Bronchial epithelial cell (primary cell): ENCODE measurements around the gene ATF7. TPM values are rescaled to one million over a fixed set of nuclear protein-coding genes. Genes with fewer than 3 reads are reported as not detected.
A peak's percentile ranks its signal among the peaks of the same experiment; 100 is the strongest.
"Not testable (repeated sequence)": the region's sequence is repeated elsewhere in the genome, so short reads cannot be mapped to it uniquely, and the experiment has no call there.

ENCODE experiments used
- DNase-seq: peaks from one replicate; pipeline ENCODE4 v3.0.0-alpha.2; 2010; ENCODE audit warnings: low read depth
- FAIRE-seq: peaks from 2 replicates; lab custom pipeline; 2011; peaks lifted over from hg19 to GRCh38; lab: Jason Lieb, UNC
- H3K27me3 ChIP-seq: 2 replicates; pipeline ENCODE4 v1.5.1; 2011; ENCODE audit warnings: low read length; ENCODE audit not compliant: control insufficient read depth, insufficient read depth
- H3K36me3 ChIP-seq: 2 replicates; pipeline ENCODE4 v1.5.1; 2011; ENCODE audit warnings: low read length; ENCODE audit not compliant: control insufficient read depth, insufficient read depth
- H3K4me3 ChIP-seq: 2 replicates; pipeline ENCODE4 v1.5.1; 2011; ENCODE audit warnings: mild to moderate bottlenecking, low read depth, low read length, control low read depth
- total RNA-seq: library from RNA; depleted of rRNA; stranded (reverse); fragments of >200 nt; gene quantifications from 2 replicates; pipeline ENCODE4 v1.2.1, GENCODE V29; 2014
- TF ChIP-seq, protein P1 (sequence below): IDR thresholded peaks from 2 replicates; pipeline ENCODE4 v1.5.1; 2011; ENCODE audit warnings: mild to moderate bottlenecking, moderate library complexity, low read length, control low read depth, inconsistent platforms; ENCODE audit not compliant: insufficient read depth, severe bottlenecking

ATF7 gene
- total RNA-seq, 1 donor from 2014 or later = 5.3 TPM

DNA sequence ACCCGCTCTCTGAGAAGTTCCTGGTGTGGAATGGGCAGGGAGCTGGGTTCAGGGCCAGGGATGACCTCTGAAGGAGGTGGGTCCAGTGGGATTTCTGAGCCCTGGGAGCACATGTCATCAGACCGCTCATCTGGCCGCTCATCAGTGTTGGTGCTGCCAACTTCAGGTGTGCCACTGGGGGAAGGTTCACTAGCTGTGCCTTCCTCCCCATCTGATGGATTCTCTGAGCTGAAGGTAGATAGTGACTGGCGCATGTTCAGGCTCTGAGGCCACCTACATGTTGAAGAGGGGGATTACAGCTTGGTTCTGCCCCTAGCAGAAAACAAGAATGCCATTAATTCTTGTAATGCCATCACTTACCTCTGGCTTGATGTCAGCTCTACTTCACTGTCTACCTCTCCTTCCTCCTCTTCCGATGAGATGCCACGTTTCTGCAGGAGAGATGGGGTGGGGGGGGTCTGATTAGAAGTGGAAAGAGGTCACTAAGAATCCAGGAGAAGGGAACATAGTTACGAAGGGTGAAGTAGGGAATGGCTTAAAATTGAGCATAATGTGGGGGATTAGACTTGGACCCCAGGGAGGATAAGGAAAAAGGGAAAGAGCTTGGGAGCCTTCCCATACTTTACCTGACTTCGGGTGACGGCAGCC lies 144.1 kb downstream of the ATF7 start:
- no peak for FAIRE-seq
- H3K36me3 ChIP-seq = peaks cover 23% of the 10 kb centered on the region
- H3K4me3 ChIP-seq = no peak overlapping the region
- TF ChIP-seq, protein P1, sequence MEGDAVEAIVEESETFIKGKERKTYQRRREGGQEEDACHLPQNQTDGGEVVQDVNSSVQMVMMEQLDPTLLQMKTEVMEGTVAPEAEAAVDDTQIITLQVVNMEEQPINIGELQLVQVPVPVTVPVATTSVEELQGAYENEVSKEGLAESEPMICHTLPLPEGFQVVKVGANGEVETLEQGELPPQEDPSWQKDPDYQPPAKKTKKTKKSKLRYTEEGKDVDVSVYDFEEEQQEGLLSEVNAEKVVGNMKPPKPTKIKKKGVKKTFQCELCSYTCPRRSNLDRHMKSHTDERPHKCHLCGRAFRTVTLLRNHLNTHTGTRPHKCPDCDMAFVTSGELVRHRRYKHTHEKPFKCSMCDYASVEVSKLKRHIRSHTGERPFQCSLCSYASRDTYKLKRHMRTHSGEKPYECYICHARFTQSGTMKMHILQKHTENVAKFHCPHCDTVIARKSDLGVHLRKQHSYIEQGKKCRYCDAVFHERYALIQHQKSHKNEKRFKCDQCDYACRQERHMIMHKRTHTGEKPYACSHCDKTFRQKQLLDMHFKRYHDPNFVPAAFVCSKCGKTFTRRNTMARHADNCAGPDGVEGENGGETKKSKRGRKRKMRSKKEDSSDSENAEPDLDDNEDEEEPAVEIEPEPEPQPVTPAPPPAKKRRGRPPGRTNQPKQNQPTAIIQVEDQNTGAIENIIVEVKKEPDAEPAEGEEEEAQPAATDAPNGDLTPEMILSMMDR = peak; percentile 20
- no peak for DNase-seq
- no peaks in the 10 kb centered on the region for H3K27me3 ChIP-seq

DNA sequence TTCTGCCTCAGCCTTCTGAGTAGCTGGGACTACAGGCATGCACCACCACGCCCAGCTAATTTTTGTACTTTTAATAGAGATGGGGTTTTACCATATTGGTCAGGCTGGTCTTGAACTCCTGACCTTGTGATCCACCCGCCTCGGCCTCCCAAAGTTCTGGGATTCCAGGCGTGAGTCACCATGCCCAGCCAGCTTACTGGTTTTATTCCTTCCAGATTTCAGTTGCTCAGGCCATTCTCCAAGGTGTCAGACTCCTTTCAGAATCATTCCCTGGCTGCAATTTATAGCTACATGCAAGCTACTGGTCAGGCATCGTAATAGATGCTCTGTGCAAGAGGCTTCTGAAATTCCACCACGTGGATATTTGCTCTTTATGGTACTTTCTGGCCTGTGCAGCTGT lies 144.7 kb downstream of the ATF7 start:
- not testable (repeated sequence) for H3K27me3 ChIP-seq, H3K4me3 ChIP-seq, DNase-seq, FAIRE-seq
- peaks cover 26% of the 10 kb centered on the region for H3K36me3 ChIP-seq

DNA sequence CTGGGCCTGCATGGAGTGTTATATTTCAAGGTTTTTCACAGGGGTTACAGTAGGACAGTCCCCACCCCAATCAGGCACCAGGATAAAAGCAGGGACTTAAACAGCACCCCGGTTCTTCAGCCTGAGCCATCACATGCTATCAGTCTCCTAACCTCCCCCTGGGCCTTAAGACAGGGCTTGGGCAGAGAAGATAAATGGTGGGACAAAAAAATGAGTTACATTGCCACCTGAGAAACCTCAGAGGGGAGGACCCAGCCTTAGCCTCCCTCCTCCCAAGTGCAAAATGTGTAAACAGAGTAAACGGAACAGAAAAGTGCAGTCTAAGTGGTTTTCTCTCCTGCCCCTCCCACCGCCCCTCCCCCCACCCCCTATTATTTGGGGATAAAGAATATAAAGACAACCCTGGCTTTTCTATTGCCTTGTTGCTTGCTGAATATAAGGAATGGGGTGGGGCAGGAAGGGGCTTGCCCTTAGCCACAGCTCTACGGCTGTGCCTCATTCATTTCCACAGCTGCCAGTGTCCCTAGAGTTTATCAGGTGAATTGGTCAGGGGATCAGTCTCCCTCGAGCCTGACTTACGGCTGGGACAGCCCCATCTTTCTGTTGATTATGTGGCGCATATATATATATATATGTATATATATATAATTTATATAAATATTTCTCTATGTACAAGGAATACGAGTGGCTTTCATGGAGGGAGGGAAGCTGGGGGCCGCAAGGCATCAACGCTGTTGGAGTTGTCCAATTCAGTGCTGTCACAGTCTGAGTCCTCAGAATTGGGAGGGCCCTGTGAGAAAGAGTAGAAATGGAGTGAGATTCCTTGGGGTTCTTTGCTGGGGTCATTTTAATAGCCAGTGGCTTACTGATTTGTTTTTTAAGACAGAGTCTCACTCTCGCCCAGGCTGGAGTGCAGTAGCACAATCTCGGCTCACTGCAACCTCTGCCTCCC lies 145.4 kb downstream of the ATF7 start:
- DNase-seq (no peak), FAIRE-seq (no peak)
- Histone ChIP-seq H3K36me3 (peaks cover 30% of the 10 kb centered on the region), H3K4me3 (no peak overlapping the region), H3K27me3 (no peaks in the 10 kb centered on the region)
- TF ChIP-seq, protein P1 = no peak

DNA sequence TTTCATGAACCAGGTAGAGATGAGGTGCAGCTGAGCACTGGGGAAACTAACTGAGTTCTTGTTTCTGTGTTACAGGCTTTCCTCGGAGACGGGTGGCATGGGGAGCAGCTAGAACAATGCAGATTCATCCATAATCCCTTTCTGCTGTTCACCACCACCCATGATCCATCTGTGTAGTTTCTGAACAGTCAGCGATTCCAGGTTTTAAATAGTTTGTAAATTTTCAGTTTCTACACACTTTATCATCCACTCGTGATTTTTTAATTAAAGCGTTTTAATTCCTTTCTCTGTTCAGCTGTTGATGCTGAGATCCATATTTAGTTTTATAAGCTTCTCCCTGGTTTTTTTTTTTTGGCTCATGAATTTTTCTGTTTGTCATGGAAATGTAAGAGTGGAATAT lies 146.9 kb downstream of the ATF7 start:
- no peak for DNase-seq
- TF ChIP-seq, protein P1 = no peak
- FAIRE-seq = no peak
- H3K4me3 ChIP-seq = no peak overlapping the region
- H3K27me3 ChIP-seq = no peaks in the 10 kb centered on the region
- peaks cover 37% of the 10 kb centered on the region for H3K36me3 ChIP-seq

DNA sequence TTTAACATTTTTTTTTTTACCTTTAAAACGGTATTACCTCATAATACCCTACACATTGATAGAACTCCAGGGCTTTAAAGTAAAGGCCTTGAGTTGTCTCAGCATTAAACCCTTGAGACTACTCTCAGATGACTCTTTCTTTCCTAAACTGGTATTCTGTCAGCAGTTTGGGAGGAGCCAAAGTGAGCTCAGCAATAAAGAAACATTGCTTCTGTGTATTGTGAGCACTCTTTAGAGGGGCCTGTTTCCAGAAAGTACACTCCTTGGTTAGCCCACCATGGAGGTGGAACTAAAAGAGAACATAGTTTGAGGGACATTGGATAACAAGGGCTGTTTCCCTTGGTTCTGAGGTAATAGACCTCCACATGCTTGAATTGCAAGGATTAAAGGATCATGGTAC lies 147.3 kb downstream of the ATF7 start:
- no peak for DNase-seq
- Histone ChIP-seq H3K27me3 (no peaks in the 10 kb centered on the region), H3K36me3 (peaks cover 37% of the 10 kb centered on the region), H3K4me3 (no peak overlapping the region)
- TF ChIP-seq, protein P1 = no peak
- FAIRE-seq = no peak

DNA sequence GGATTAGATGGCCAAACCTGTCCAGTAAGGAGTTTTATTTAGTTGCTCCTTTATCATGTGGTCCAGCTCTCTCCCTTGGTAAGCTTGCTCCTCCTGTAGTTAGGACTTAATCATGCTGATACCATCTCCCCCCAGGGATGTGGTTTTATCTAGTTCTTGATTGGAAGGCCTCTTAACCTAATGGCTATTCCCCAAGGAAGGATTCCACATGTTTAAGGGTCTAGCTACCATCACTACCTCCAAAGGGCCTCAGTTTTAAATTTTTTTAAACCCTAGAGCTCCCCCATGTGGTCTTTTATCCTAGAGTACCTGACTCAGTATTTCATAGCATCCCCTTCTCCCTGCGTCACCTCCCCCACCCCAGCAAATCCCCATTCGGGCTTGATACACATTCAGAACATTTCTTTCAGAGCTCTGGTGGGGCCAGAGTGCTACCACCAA lies 149.4 kb downstream of the ATF7 start:
- Histone ChIP-seq H3K36me3 (peaks cover 41% of the 10 kb centered on the region), H3K4me3 (no peak overlapping the region), H3K27me3 (no peaks in the 10 kb centered on the region)
- no peak for DNase-seq
- TF ChIP-seq, protein P1 = peak; percentile 20
- FAIRE-seq = no peak
